ENCODE results near the gene ZNF432.
"Not testable (repeated sequence)": the region's sequence is repeated elsewhere in the genome, so short reads cannot be mapped to it uniquely, and the experiment has no call there.

GRCh38 chr19:52051736-52052135 lies 3.1 kb upstream of the ZNF432 start:
- TF ChIP-seq CTCF (IDR thresholded peaks at IDR 0.05); POLR2A (IDR thresholded peaks at IDR 0.05); EP300 (IDR thresholded peaks at IDR 0.05; ENCODE audit: low read depth); POLR2AphosphoS5 (IDR thresholded peaks at IDR 0.05): not testable (repeated sequence)

Measured in transverse colon (tissue), 4 donors.